HEK293T (cell line): ENCODE measurements around the gene FGF2.

Source experiments
- CTCF ChIA-PET: fragments of 350-600 bp; formaldehyde crosslinking; extraction: SDS; loops from one replicate; lab custom pipeline; 2021; ENCODE audit warnings: antibody characterized with exemption, inconsistent platforms; lab: Yijun Ruan, JAX
- POLR2A ChIA-PET: fragments of 350-600 bp; formaldehyde crosslinking; extraction: SDS; loops from one replicate; lab custom pipeline; 2020; ENCODE audit warnings: antibody characterized with exemption, inconsistent platforms; lab: Yijun Ruan, JAX
- DNase-seq: peaks from one replicate; pipeline ENCODE4 v3.0.0; 2012; ENCODE audit warnings: mixed read lengths; ENCODE audit errors: extremely low spot score
- ARNT ChIP-seq: fragments of 450-650 bp; IDR thresholded peaks from 2 replicates; pipeline ENCODE4 v1.6.1; 2017; ENCODE audit warnings: mild to moderate bottlenecking
- BHLHE40 ChIP-seq: fragments of 450-650 bp; IDR thresholded peaks from 2 replicates; pipeline ENCODE4 v1.6.1; 2016; ENCODE audit warnings: mild to moderate bottlenecking, moderate library complexity, borderline replicate concordance
- CTBP1 ChIP-seq: fragments of 450-650 bp; IDR thresholded peaks from 2 replicates; pipeline ENCODE4 v1.6.1; 2016; ENCODE audit warnings: borderline replicate concordance
- ELF4 ChIP-seq: fragments of 450-650 bp; IDR thresholded peaks from 2 replicates; pipeline ENCODE4 v1.6.1; 2017; ENCODE audit warnings: antibody characterized with exemption
- FOXA1 ChIP-seq: fragments of 450-650 bp; IDR thresholded peaks from 2 replicates; pipeline ENCODE4 v1.6.1; 2016; ENCODE audit warnings: mild to moderate bottlenecking
- FOXK2 ChIP-seq: fragments of 450-650 bp; IDR thresholded peaks from 2 replicates; pipeline ENCODE4 v1.6.1; 2016; ENCODE audit warnings: mild to moderate bottlenecking
- FOXM1 ChIP-seq: fragments of 450-650 bp; IDR thresholded peaks from 2 replicates; pipeline ENCODE4 v1.6.1; 2017; ENCODE audit warnings: mild to moderate bottlenecking, borderline replicate concordance
- HDGF ChIP-seq: fragments of 450-650 bp; IDR thresholded peaks from 2 replicates; pipeline ENCODE4 v1.6.1; 2017; ENCODE audit warnings: antibody characterized with exemption, borderline replicate concordance
- L3MBTL2 ChIP-seq: fragments of 450-650 bp; conservative IDR thresholded peaks from 2 replicates; pipeline ENCODE4 v1.6.1; 2016; ENCODE audit warnings: mild to moderate bottlenecking
- LEF1 ChIP-seq: fragments of 450-650 bp; IDR thresholded peaks from 2 replicates; pipeline ENCODE4 v1.6.1; 2017; ENCODE audit warnings: mild to moderate bottlenecking, borderline replicate concordance
- NFRKB ChIP-seq: fragments of 450-650 bp; IDR thresholded peaks from 2 replicates; pipeline ENCODE4 v1.6.1; 2016; ENCODE audit warnings: mild to moderate bottlenecking, moderate library complexity
- SP1 ChIP-seq: fragments of 450-650 bp; IDR thresholded peaks from 2 replicates; pipeline ENCODE4 v1.6.1; 2017
- SUZ12 ChIP-seq: fragments of 450-650 bp; IDR thresholded peaks from 2 replicates; pipeline ENCODE4 v1.6.1; 2016; ENCODE audit warnings: mild to moderate bottlenecking
- TARDBP ChIP-seq: fragments of 450-650 bp; IDR thresholded peaks from 2 replicates; pipeline ENCODE4 v1.6.1; 2016
- ZNF384 ChIP-seq: fragments of 450-650 bp; IDR thresholded peaks from 2 replicates; pipeline ENCODE4 v1.6.1; 2016
- TF ChIP-seq, protein P1 (sequence below): fragments of 450-650 bp; IDR thresholded peaks from 2 replicates; pipeline ENCODE4 v1.6.1; 2016

Gene FGF2

DNA sequence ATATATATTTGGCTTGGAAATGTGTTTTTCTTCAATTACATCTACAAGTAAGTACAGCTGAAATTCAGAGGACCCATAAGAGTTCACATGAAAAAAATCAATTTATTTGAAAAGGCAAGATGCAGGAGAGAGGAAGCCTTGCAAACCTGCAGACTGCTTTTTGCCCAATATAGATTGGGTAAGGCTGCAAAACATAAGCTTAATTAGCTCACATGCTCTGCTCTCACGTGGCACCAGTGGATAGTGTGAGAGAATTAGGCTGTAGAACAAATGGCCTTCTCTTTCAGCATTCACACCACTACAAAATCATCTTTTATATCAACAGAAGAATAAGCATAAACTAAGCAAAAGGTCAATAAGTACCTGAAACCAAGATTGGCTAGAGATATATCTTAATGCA lies 69.6 kb downstream of the FGF2 start:
- TF ChIP-seq SP1 (no peak), TARDBP (no peak), ELF4 (no peak), LEF1 (no peak), L3MBTL2 (no peak), ZNF384 (no peak), SUZ12 (no peak), FOXK2 (no peak), HDGF (no peak), BHLHE40 (no peak), FOXM1 (no peak), ARNT (no peak), CTBP1 (no peak), FOXA1 (no peak), NFRKB (no peak)
- TF ChIP-seq, protein P1, sequence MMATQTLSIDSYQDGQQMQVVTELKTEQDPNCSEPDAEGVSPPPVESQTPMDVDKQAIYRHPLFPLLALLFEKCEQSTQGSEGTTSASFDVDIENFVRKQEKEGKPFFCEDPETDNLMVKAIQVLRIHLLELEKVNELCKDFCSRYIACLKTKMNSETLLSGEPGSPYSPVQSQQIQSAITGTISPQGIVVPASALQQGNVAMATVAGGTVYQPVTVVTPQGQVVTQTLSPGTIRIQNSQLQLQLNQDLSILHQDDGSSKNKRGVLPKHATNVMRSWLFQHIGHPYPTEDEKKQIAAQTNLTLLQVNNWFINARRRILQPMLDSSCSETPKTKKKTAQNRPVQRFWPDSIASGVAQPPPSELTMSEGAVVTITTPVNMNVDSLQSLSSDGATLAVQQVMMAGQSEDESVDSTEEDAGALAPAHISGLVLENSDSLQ, result no peak
- CTCF ChIA-PET, result no interaction called here
- POLR2A ChIA-PET, result no interaction called here
- DNase-seq, result no peak

DNA sequence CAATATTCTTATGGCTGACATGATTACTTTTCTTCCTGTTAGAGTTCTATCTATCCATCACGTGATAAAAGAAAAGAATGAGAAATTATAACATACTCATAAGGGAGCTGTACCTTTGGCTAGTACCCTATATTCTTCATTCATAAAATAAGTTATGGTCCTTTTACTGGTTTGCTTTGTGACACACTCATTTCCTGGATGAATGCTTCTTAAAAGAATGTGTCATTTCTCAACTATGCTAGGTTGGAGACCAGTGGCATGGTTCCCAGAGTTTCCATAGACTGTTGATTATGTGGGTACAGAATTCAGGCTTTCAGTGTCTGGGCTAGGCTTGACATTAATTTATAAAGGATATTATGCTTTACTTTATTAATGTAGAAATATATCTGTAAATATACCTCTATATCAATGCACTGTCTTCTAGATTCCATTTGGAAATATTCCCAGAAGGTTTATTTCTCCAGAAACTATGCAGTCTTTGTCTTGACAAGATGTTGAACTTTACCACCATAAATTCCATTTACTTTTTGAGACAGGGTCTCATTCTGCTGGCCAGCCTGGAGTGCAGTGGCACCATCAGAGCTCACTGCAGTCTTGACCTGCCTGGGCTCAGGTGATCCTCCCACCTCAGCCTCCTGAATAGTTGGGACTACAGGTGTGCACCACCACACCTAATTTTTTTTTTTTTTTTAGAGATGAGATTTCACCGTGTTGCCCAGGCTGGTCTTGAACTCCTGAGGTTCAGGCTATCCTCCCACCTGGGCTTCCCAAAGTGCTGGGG lies 71.9 kb downstream of the FGF2 start:
- POLR2A ChIA-PET, result no interaction called here
- CTCF ChIA-PET, result no interaction called here
- DNase-seq, result no peak
- TF ChIP-seq FOXA1 (no peak), ZNF384 (no peak), BHLHE40 (no peak), CTBP1 (no peak), HDGF (no peak), TARDBP (no peak), ELF4 (no peak), ARNT (no peak), NFRKB (no peak), LEF1 (no peak), FOXM1 (no peak), SUZ12 (no peak), L3MBTL2 (no peak), FOXK2 (no peak), SP1 (no peak)
- TF ChIP-seq, protein P1, result no peak

DNA sequence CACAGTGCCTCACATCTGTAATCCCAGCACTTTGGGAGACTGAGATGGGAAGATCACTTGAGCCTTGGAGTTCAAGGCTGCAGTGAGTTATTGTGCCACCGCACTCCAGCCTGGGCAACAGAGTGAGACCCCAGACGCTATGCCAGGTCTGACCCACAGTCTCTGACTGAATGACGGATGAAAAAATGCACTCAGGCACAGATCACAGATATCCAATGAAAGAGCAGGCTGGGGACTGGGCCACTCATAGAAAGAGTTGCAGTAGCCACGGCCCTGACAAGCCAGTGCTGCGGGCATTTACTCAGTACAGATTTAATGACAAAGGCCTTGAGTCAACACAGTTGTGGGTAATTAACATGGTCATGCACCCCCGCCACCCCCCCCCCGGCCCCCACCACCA lies 73.1 kb downstream of the FGF2 start:
- DNase-seq, result no peak
- ChIA-PET POLR2A (no interaction called here), CTCF (no interaction called here)
- TF ChIP-seq ZNF384 (no peak), SUZ12 (no peak), SP1 (no peak), ELF4 (no peak), FOXM1 (no peak), TARDBP (no peak), ARNT (no peak), BHLHE40 (no peak), CTBP1 (no peak), L3MBTL2 (no peak), HDGF (no peak)
- TF ChIP-seq, protein P1, result no peak

DNA sequence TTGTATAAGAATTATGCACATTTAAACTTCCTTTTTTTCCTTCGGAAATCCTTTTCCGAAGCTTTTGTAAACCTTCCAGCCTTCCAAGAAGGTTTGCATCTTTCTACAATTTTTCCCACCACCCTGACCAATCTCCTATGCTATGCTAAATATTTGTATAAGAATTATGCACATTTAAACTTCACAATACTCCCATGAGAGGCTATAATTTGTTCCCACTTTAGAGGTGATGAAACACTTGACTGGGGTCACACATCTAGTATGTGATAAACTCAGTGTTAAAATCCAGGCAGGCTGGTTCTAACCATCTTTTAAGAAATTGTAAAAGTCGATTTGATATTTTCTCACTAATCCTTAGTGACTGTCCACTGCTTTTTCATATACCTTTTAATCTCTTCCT lies 73.7 kb downstream of the FGF2 start:
- ChIA-PET POLR2A (no interaction called here), CTCF (no interaction called here)
- TF ChIP-seq ELF4 (no peak), LEF1 (no peak), HDGF (no peak), FOXA1 (no peak), CTBP1 (no peak), TARDBP (no peak), ARNT (no peak), ZNF384 (no peak)
- TF ChIP-seq, protein P1, result no peak
- no peak for DNase-seq

DNA sequence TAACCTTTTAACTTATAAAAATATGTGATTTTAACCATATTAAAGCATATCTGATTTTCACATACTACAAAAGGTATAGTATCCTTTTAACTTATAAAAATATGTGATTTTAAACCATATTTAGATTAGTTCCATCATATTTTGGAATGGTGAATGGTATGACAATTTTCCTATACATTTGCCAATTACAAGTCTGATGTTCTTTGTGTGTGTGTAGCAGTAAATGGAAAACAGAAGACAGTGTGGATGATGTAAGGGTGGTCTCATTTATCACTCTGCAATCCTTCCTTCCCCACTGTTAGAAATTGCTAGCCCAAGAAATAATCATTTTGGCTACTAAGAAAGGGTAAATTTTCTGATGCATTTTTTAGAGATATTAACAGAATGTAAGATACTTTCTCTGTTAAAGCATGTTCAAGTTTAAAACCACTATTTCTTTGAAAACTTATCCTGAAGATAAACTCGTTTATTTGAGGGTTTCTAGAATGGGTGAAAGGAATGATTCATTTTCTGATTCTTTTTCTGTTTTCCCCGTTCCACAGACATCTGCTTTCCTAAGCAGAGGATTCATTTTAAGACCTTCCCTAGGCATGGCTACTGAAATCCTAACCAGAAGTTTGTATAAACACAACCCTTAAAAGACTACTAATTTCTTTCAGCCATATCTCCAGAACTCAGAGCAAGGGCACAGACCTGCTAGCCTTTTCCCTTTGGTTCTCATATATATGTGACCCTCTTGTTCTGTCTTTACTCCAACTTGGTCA lies 74.8 kb downstream of the FGF2 start:
- CTCF ChIA-PET, result no interaction called here
- POLR2A ChIA-PET, result no interaction called here

More for the DNA sequence above, 74.8 kb downstream of the FGF2 start:
- DNase-seq, result no peak
- no peak for TF ChIP-seq L3MBTL2
- no peak for TF ChIP-seq LEF1
